22Rv1 (cell line): ENCODE measurements around the gene SLC25A26.

Source experiments
- CTCF ChIP-seq: fragments of 450-650 bp; IDR thresholded peaks from 2 replicates; pipeline ENCODE4 v1.5.1; 2017; ENCODE audit warnings: mild to moderate bottlenecking
- ZFX ChIP-seq: fragments of 450-650 bp; IDR thresholded peaks from 2 replicates; pipeline ENCODE4 v1.6.1; 2017; ENCODE audit warnings: antibody characterized with exemption, borderline replicate concordance

- no peak for TF ChIP-seq CTCF
- no peak for TF ChIP-seq ZFX
Observed at GRCh38 chr3:66200786-66201185, 20.0 kb upstream of the SLC25A26 start.
